GM12872 (cell line): ENCODE results near the gene EP400.

Source experiments
- CTCF ChIP-seq: IDR thresholded peaks from 3 replicates; pipeline ENCODE4 v1.5.1; 2011; ENCODE audit warnings: low read depth, mild to moderate bottlenecking, low read length, moderate library complexity; ENCODE audit not compliant: insufficient read depth

The EP400 gene

GRCh38 chr12:131909752-131910219, 40.0 kb upstream of the EP400 start:
- TF ChIP-seq CTCF = no peak

- TF ChIP-seq CTCF = no peak
Observed at GRCh38 chr12:131910302-131911027, 39.3 kb upstream of the EP400 start.

GRCh38 chr12:131911028-131911650, 38.6 kb upstream of the EP400 start:
- TF ChIP-seq CTCF = no peak

GRCh38 chr12:131911851-131912477, 37.8 kb upstream of the EP400 start:
- TF ChIP-seq CTCF = no peak

GRCh38 chr12:131912518-131913274, 37.0 kb upstream of the EP400 start:
- TF ChIP-seq CTCF = no peak

GRCh38 chr12:131913666-131914065, 36.1 kb upstream of the EP400 start:
- TF ChIP-seq CTCF = no peak

GRCh38 chr12:131914179-131914702, 35.5 kb upstream of the EP400 start:
- no peak for TF ChIP-seq CTCF
